ENCODE data around the gene C17orf67.
A peak's percentile ranks its signal among the peaks of the same experiment; 100 is the strongest.

The C17orf67 gene

DNA sequence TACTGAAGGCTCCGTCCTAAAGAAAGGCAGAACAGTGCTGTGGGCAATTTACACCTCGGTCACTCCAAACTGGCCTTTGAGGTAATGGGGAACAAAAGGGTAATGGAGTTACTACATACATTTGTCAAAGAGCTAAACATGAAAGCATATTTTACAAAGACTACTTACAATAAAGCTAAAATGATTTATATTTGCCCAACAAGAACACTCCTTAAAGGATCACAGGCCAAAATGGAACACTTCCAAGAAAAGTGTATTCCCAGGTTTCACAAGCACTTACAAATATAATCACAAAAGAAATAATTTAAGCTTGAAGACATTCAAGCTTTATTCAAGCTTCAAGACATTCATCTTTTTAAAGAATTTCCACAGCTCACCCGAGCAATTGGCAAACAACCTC lies 29.3 kb downstream of the C17orf67 start:
- no peak for DNase-seq

GRCh38 chr17:56803071-56803470 lies 30.6 kb downstream of the C17orf67 start:
- DNase-seq, result no peak

DNA sequence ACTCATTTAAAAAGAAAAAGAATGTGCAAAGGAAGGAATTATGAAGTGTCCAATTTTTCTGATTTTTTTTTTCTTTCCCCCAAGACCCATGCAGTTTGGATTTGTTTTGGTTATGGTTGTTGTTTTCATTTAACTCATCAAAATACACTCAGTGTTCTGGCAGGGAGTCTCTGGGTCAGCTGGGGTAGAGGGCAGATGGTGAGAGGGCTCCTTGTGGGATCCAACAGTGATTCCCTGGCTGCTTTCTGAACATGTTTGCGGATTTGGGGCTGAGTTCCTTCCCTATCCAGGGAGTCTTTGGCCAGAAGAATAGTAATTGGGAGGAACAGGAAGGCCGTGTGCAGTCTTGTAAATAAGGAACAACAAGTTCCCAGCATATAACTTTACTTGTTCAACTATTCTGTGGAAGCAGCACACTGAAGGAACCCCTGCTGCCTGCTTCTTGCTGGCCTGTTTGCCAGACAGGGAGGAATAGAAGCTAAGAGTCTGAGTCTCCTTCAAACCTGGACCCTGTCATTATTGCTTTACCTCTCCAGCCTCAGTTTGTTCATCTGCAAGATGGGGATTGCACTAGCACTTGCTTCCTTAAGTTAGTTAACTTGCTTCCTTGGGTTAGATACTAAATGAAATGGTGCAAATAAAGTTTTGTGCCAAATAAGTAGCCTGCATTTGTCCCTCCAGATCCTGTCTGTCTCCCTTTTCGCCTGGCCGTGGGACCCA lies 32.1 kb downstream of the C17orf67 start:
- DNase-seq, result no peak

- DNase-seq, result no peak
Observed at GRCh38 chr17:56798916-56799315, 34.8 kb downstream of the C17orf67 start.

- no peak for DNase-seq
Observed at GRCh38 chr17:56796536-56796935, 37.2 kb downstream of the C17orf67 start.

DNA sequence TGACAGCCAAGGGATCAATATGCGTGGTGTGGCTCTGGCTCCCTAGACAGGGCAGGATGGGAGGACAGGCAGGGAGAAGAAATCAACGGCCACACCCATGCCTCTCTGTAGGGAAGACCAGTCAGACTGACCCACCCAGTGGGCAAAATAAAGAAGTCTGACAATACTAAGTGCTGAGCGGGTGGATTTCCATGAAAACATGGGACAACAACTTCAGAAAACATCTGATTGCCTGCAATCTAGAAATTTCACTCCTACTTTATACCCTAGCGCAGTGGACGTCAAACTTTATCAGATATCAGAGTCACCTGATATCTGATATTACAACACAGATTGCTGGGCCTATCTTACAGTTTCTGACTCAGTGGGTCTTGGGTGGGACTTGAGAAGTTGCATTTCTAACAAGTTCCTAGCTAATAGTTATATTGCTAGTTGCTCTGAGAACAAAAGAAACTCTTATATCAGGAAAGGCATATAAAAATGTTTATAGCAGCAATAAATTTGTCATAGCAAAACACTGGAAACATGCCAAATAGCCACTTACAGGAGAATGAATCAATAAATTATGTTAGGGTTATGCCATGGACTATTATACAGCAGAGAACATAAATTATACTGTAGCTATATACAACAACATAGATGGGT lies 38.4 kb downstream of the C17orf67 start:
- DNase-seq, result no peak

GRCh38 chr17:56793957-56794356 lies 39.8 kb downstream of the C17orf67 start:
- no peak for DNase-seq

DNA sequence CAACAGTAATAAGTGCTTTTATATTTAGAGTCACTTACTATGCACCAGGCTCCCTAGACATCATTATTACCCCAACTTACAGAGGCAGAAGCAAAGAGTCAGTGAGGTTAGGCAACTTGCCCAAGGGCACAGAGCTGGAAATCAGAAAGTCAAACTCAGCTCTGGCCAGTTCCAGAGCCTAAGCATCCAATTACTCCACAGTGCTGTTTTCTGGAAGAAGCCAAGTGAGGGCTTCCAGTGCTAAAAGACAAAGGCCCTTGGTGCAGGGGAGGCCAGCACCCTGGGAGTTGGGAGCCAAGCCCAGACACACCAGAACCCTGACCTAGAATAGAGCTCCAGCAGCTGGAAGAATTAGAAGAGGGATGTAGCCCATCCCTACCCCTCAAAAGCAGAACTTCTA lies 40.2 kb downstream of the C17orf67 start:
- no peak for DNase-seq

DNA sequence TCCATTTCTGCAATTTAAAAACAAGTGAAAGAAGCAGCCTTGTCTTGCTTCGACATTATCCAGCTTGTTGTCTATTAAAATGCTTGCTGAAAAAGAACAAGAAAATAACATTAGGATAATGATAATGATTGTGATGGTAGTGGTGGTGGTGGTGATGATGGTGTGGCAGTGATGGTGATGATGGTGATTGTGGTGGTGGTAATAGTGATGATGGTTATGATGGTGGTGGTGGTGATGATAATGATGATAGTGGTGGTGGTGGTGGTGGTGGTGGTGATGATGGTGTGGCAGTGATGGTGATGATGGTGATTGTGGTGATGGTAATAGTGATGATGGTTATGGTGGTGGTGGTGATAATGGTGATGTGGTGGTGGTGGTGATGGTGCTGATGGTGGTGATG lies 41.5 kb downstream of the C17orf67 start:
- no peak for DNase-seq

- DNase-seq, result no peak
Observed at GRCh38 chr17:56786989-56787482, 46.7 kb downstream of the C17orf67 start.

DNA sequence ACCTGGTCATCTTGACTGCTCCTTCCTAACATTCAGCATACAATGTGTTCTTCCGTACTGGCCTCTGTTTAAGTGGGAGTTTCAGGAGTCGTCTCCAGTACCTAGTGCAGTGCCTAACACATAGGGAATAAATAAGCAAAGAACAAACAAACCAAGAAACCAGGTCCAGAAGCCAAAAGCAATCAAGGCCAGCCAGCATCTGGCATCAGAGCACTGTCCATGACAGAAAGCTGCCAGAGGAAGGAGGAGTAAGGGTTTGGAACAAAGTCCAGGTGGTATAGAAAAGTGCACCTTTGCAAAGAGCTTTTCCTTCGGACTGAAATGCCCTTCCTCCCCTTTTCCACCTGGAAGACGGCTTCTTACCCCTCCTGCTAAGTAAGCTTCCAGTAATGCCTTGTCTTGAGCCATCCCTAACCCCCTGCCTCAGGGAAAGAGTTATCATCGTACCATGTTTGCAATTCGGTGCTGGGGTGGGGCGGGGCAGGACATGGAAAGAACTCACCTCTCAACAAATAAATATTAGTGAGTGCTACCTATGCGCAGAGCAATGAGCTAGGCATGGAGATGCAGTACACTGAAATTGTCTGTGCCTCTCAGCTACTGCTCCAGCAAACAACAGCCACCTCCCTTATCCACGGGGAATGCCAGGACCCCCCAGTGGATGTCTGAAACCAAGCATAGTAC lies 47.6 kb downstream of the C17orf67 start:
- no peak for DNase-seq

- no peak for DNase-seq
Observed at GRCh38 chr17:56785405-56785804, 48.3 kb downstream of the C17orf67 start.

DNA sequence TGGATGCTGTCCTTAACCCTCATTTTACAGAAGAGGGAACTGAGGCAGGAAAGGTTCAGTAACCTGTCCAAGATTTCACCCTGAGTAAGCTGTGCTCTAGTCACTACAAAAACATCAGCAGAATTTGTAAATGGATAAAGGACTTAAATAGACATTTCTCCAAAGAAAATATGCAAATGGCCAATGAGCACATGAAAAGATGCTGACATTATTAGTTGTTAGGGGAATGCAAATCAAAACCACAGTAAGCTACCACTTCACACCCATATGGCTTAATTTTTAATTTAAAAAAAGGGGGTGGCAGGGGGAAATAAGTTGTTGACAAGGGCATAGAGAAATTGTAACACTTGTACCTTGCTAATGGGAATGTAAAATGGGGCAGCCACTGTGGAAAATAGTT lies 51.4 kb downstream of the C17orf67 start:
- DNase-seq, result no peak

DNA sequence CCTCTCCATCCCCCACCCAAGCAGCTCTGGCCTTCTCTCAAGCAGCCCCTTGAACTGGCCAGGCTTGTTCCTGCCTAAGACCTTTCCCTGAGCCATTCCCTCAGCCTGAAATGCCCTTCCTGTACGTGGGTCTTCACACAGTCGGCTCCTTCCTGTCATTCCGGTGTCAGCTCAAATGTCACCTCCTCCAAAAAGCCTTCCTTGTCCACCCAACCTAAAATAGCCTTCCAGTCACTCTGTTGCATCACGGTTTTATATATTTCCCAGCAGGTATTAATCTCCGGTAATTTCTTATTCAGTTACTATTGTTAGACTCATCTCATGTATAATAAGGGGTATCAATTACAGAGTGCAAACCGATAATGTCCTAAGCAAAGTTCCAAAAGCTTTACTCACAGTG lies 51.8 kb downstream of the C17orf67 start:
- DNase-seq, result no peak

- peak; percentile 57 for DNase-seq
Observed at GRCh38 chr17:56779898-56780777, 53.6 kb downstream of the C17orf67 start.

DNA sequence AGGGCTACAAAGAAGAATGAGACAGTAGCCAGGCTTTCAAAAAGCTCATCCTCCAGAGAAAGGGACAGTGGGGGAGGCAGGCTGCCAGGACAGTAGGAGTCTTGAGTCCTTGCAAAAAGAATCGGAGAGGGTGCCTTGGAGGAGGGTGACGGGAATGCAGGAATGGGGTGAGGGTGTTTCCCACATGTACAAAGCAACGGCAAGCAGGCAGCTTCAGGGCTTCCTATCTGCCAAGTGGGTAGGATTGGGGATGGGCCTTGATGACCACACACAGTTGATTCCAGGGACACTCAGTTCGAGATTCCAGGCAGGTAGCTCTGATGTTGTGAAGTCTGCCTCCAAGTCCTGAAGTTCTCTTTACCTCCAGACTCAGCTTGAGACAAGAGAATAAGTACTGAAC lies 54.4 kb downstream of the C17orf67 start:
- no peak for DNase-seq

GRCh38 chr17:56778898-56779297 lies 54.8 kb downstream of the C17orf67 start:
- DNase-seq, result no peak

GRCh38 chr17:56777859-56778258 lies 55.9 kb downstream of the C17orf67 start:
- DNase-seq, result no peak

- DNase-seq, result no peak
Observed at GRCh38 chr17:56774650-56775049, 59.1 kb downstream of the C17orf67 start.

DNA sequence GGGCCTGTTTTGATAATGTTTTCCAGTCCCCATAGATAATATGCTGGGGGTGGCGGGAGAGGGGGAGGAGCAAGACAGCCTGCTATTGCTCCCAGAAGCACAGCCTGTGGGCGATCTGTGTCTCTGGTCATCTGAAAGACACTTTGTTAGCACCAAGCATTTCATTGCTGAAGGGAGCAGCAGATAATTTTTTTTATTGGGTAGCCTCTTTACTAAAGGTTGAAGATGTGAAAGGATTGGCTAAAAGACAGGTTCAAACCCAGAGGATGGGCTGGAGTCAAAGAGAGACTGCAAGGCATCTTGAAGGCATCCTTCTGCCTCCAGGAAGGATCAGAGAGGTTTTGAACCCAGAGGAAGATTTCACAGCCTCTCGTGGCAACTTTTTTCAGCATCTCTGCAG lies 60.6 kb downstream of the C17orf67 start:
- DNase-seq, result no peak

DNA sequence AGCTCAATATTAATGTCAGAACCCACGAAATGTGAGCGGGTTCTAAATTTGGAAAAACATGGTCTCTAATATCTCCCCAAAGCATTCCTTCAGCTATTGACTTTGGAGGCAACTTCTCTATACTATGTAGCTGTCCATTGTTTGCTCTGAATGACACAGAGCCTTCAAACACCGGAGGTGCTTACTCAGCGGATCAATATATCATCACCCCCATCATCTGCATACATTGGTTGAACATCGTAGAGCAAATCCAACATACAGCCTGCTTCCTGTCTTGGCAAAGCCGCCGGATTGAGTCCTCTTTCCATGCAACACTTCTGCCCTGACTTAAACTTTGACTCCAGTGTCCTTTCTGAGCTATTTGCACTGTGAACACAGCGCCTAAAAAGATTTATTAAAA lies 61.3 kb downstream of the C17orf67 start:
- no peak for DNase-seq

DNA sequence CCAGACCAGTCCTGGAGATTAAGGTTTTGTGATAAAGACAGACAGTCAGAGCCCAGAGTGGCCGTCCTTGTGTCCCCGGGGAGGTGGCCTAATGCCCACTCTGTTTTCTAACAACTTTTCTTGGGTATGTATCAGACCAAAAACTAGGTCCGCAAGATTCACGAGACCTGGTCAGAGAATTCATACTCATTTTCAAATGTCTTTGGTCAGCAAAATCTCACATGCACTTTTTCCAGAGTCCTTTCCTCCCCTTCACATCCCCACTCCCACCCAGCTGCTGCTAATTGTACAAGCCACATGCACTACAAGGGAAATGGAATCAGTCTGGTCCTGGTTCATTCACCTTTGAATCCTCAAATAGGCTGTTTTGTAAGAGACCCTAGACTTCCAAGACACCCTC lies 61.7 kb downstream of the C17orf67 start:
- no peak for DNase-seq

- DNase-seq, result no peak
Observed at GRCh38 chr17:56771563-56771962, 62.2 kb downstream of the C17orf67 start.

Data from NCI-H1105 (cell line).